Measurements from ENCODE around the gene POLA1.
A peak's percentile ranks its signal among the peaks of the same experiment; 100 is the strongest.

POLA1 gene

DNA sequence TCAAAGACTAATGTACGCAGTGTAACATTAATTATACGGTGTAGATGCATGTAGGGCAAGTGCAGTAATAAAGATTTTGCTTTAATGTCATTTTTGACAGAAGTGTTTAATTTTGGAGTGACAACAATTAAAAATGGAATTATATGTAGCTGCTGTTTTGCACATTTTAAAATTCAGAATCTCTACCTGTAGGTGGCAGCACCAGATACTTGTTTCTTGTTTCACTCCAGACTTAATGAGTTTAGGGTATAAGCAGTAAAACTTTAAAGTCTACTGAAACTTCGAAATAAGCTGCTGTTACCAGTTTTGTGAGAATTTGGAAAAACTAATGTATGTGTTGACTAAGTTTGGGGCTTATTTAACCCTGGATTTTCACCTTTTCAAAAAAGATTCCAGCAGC is 144.9 kb downstream of the POLA1 start:
- peak; percentile 24 for DNase-seq (ENCODE audit: low read depth)
- in situ Hi-C loops (cut with HindIII; ENCODE audit: low sequenced_read_pairs) = no loop called here
- TF ChIP-seq, protein P1, sequence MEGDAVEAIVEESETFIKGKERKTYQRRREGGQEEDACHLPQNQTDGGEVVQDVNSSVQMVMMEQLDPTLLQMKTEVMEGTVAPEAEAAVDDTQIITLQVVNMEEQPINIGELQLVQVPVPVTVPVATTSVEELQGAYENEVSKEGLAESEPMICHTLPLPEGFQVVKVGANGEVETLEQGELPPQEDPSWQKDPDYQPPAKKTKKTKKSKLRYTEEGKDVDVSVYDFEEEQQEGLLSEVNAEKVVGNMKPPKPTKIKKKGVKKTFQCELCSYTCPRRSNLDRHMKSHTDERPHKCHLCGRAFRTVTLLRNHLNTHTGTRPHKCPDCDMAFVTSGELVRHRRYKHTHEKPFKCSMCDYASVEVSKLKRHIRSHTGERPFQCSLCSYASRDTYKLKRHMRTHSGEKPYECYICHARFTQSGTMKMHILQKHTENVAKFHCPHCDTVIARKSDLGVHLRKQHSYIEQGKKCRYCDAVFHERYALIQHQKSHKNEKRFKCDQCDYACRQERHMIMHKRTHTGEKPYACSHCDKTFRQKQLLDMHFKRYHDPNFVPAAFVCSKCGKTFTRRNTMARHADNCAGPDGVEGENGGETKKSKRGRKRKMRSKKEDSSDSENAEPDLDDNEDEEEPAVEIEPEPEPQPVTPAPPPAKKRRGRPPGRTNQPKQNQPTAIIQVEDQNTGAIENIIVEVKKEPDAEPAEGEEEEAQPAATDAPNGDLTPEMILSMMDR (IDR thresholded peaks at IDR 0.05; ENCODE audit: low read depth, low read length, missing control alignments) = peak; percentile 29
- H3K4me3 ChIP-seq (ENCODE audit: low read depth, low read length) = no peak overlapping the region

DNA sequence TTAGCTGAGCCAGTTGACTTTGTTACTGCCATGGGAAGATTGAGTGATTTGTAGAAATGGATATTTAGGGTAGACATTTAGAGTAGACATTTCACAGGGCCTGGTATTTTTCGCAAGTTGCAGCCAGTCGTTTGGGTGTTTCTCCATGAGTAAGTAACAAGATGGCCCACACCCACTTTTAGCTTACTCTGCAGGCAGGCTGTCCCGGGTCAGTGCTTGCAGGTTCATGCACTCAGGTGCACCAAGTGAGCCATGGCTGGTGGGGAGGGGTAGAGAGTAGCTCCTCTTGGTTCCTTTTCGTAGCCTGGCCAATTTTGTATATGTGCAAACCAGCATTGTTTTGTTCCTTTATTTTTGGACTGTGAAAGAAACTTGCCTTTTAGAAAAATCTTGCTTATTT is 145.6 kb downstream of the POLA1 start:
- DNase-seq (ENCODE audit: low read depth) = no peak
- in situ Hi-C loops (cut with HindIII; ENCODE audit: low sequenced_read_pairs) = no loop called here
- TF ChIP-seq, protein P1 (IDR thresholded peaks at IDR 0.05; ENCODE audit: low read depth, low read length, missing control alignments) = no peak
- H3K4me3 ChIP-seq (ENCODE audit: low read depth, low read length) = no peak overlapping the region

DNA sequence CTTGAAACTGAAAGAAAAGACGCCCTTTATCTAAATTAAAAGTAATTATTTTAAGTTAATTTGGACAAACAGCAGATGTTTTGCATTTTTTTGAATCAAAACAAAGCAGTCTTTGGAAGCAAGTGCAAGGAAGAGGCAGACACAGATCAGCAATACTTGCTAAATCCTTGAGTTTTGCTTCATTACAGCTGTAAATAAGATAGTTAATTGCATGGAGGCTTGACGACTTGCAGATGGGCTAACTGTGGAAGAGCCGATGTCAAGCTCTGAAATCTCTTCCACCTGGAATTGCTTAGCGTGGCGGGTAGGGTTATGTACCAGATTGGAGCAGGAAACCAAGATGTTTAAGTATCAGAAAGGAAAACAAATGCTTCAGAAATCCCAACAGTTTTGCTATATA is 148.8 kb downstream of the POLA1 start:
- in situ Hi-C loops (cut with HindIII; ENCODE audit: low sequenced_read_pairs) = no loop called here
- TF ChIP-seq, protein P1 (IDR thresholded peaks at IDR 0.05; ENCODE audit: low read depth, low read length, missing control alignments) = no peak
- no peak for DNase-seq (ENCODE audit: low read depth)
- no peak overlapping the region for H3K4me3 ChIP-seq (ENCODE audit: low read depth, low read length)

DNA sequence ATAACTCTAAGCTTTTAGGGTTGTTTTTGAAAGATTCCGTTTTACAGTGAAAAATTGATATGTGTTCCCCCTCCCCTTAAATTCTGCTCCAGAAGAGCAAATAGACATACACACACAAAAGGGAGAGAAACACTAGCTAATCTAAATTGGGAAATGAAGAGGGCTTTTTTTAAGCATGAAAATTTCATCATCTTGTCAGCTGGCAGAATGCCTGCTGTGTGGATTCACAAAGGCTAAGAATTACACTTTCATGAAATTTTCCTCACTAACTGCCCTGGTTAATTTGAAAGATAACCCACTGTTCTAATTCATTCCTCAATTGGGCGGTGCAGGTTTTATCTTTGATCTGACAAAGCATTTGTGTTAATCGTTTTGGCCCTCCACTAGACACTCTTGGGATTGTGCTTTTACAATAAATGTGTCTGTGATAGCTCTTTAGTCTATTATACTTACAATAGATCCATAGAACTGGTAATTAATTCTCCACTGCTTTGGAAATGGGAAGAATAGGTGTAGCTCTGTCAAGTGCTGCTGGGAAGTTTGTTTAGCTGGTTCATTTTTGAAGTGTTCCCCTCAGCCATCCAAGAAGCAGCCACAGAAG is 152.9 kb downstream of the POLA1 start:
- in situ Hi-C loops (cut with HindIII; ENCODE audit: low sequenced_read_pairs) = no loop called here
- TF ChIP-seq, protein P1 (IDR thresholded peaks at IDR 0.05; ENCODE audit: low read depth, low read length, missing control alignments) = no peak
- no peak for DNase-seq (ENCODE audit: low read depth)
- no peak overlapping the region for H3K4me3 ChIP-seq (ENCODE audit: low read depth, low read length)

- in situ Hi-C loops (cut with HindIII; ENCODE audit: low sequenced_read_pairs) = no loop called here
- DNase-seq (ENCODE audit: low read depth) = no peak
- H3K4me3 ChIP-seq (ENCODE audit: low read depth, low read length) = no peak overlapping the region
- TF ChIP-seq, protein P1 (IDR thresholded peaks at IDR 0.05; ENCODE audit: low read depth, low read length, missing control alignments) = no peak
These were observed 157.6 kb downstream of the POLA1 start for GRCh38 chrX:24851289-24851688.

- no peak overlapping the region for H3K4me3 ChIP-seq (ENCODE audit: low read depth, low read length)
- TF ChIP-seq, protein P1 (IDR thresholded peaks at IDR 0.05; ENCODE audit: low read depth, low read length, missing control alignments) = no peak
- DNase-seq (ENCODE audit: low read depth) = no peak
- in situ Hi-C loops (cut with HindIII; ENCODE audit: low sequenced_read_pairs) = no loop called here
These were observed 158.1 kb downstream of the POLA1 start for GRCh38 chrX:24851780-24852179.

All from astrocyte of the cerebellum (primary cell).